NCI-H2107 treated with DMSO at 0.1 percent for 48 hours (cell line): ENCODE data around the gene CDC5L.
"Not testable (repeated sequence)": the region's sequence is repeated elsewhere in the genome, so short reads cannot be mapped to it uniquely, and the experiment has no call there.

Source experiments
- DNase-seq: peaks from one replicate; lab custom pipeline; 2025; ENCODE audit not compliant: unreplicated experiment; lab: John Stamatoyannopoulos, UW

CDC5L gene

GRCh38 chr6:44411141-44411540, 23.6 kb downstream of the CDC5L start:
- no peak for DNase-seq

DNA sequence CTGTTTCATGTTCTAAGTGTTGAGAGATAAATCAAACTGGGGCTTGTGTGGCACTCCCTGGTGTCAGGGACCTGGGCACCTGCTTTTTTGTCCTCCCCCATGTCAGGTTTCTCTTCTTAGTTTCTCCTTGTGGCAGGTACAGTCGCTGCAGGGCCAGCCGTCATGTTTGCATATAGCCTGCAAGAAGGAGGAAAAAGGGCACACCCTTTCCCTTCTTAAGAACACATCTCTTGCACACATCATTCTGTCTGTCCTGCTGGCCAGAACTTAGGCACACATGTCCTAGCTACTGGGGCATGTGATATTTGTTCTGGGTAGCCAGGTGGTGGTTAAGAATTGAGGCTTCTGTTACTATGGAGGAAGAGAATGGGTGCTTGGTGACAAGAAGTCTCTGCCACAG, 27.9 kb downstream of the CDC5L start:
- no peak for DNase-seq

- DNase-seq = no peak
These were observed 28.5 kb downstream of the CDC5L start for GRCh38 chr6:44415873-44416502.

DNA sequence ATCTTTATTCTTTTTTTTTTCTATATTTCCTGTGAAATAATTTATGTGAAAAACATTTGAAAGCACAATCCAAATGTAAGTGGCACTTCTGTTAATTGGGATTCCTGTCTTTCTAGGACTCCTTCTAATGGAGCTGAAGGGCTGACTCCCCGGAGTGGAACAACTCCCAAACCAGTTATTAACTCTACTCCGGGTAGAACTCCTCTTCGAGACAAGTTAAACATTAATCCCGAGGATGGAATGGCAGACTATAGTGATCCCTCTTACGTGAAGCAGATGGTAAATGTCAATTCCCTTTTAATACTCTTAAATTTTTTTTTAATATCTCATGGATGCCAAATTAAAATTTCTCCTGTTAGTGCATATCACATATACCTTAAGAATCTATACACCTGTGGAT, 35.0 kb downstream of the CDC5L start:
- DNase-seq = no peak

GRCh38 chr6:44423306-44423705, 35.8 kb downstream of the CDC5L start:
- DNase-seq = no peak

DNA sequence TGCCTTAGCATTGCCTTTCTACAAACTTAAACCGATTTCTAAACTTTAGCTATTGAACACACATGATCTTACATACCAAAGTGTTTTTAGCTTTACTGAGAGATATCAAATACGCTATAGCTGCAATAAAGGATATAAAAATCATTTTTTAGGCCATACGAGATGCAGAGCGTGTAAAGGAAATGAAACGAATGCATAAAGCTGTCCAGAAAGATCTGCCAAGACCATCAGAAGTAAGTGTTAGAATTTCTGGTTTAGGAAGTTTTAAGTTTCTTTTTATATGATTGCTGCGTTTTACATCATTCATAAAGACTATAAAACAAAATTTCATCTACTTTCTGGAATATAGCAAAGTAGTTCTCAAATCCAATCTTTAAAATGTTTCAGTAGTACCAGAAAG, 38.4 kb downstream of the CDC5L start:
- DNase-seq = no peak

GRCh38 chr6:44428682-44429081, 41.2 kb downstream of the CDC5L start:
- no peak for DNase-seq

GRCh38 chr6:44430326-44430725, 42.8 kb downstream of the CDC5L start:
- DNase-seq = no peak

DNA sequence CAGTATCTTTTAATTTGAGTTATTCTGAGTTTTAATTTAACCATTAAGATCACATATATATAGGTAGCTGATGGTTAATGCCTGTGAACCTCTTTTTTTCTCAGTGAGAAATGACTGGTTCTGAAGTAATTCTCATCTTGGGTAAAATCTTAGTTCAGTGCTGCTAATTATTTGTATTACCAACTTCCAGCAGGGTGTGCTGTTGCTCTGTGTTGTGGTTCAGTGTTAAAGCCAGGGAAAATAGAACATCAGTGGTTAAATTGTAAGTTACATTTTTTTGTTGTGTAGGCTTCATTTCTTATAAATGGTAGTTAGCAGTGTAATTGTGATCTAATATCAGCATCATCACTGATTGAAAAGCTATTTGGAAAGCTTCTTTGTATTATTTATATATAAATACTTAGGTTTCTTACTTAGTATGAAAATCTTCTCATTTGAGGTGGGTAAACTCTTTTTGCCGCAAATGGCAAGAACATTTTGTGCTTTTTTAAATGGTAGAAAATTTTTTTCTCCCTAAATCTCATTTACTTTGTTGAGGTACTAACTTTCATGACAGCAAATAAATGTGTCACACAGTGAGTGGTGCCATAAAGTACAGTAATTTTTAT, 43.7 kb downstream of the CDC5L start:
- DNase-seq = peak; percentile 23

DNA sequence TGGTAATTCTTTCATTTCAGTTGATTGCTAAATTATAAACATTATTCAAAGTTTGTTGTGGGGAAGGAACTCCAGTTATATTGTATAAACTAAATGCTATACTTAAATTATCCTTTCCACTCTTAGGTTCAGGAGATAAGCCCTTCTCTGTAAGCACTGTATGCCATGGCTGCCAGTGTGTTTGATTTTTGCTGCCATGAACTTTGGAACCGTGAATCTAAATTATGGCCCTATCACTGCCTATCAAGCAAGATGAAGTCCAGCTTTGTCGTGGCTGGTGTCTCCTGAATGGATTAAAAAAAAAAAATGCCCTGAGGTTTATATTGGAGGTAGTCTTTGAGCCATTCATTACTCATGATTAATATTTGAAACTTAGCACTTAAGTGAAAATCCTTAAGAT, 44.7 kb downstream of the CDC5L start:
- DNase-seq = no peak

GRCh38 chr6:44432726-44433125, 45.2 kb downstream of the CDC5L start:
- no peak for DNase-seq

DNA sequence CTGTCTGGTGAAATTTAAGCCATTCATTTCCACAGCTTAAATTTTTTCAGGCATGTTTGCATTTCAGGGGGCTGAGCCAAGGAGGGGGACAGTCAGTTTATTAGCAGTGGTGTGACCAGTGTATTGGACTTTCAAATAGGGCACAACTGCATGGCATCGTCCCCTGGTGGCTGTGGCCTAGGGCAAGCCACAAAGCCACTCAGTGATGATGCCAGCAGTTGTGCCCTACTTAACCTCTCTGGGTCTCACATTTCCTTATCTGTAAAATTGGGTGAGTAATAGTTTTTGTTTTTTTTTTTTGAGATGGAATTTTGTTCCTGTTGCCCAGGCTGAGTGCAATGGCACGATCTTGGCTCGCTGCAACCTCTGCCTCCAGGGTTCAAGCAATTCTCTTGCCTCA, 48.0 kb downstream of the CDC5L start:
- no peak for DNase-seq

DNA sequence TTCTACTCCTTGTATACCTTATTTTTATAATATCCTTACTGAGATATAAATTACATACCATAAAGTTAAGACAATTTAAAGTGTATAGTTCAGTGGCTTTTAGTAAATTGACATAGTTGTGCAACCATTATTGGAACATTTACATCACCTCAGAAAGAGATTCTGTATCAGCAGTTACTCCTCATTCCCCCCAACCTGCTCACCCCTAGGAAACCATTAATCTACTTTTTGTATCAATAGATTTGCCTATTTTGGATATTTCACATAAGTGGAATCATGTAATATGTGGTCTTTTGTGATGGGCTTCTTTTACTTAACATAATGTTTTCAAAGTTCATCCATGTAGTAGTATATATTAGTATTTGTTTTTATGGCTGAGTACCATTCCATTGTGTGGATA, 51.3 kb downstream of the CDC5L start:
- no peak for DNase-seq

DNA sequence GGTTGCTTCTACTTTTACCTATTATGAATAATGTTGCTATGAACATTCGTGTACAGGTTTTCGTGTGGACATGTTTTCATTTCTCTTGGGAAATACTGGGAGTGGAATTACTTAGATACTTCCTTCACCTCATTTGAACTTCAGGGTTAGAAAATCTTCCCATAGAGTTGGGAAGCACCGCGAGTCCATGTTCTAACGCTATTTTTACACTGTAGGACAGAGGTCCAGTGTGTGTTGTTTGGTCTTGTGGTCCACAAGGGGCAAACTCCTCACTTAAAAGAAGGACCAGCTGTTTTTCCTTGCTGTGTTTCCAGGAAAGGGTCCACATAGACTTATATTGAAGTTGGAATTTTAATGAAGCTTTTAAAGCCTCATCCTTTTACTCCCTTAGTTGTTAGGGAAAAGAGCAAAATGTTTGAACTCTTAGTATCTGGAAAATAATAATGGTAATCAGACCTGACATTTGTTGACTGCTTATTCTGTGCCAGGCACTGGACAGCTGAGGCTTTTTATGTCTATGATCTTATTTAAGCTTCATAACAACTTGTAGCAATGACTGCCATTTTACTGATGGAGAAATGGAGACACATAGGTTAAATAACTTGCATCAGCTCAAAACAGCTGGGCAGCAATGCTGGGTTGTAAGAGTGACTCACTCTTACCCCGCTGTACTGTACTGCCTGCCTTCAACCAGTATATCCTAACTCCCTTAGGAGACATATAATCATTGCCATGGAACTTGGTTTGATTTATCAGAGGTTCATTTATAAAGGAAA, 52.0 kb downstream of the CDC5L start:
- no peak for DNase-seq

DNA sequence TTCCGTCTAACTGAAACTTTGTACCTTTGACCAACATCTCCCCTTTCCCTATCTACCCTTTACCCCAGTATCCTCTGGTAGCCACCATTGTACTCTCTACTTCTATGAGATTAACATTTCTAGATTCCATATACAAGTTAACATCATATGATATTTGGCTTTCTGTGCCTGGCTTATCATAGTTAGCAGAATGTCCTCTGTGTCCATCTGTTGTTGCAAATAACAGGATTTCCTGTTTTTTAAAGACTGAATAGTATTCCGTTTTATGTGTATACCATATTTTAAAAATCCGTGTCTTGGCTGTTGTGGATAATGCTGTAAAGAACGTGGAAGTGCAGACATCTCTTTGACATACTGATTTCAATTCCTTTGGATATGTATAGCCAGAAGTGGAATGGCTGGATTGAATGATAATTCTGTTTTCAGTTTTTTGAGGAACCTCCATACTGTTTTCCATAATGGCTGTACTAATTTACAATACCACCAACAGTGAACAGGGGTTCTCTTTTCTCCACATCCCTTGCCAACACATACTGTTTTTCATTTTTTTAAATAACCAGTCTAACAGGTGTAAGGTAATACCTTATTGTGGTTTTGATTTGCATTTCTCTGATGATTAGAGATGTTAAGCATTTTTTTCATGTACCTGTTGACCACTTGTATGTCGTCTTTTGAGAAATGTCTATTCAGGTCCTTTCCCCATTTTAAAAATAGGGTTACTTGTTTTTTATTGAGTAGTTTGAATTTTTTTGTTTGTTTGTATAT, 53.8 kb downstream of the CDC5L start:
- DNase-seq = no peak

- no peak for DNase-seq
These were observed 54.7 kb downstream of the CDC5L start for GRCh38 chr6:44442236-44442635.

- no peak for DNase-seq
These were observed 55.4 kb downstream of the CDC5L start for GRCh38 chr6:44442833-44443444.

GRCh38 chr6:44444853-44445252, 57.3 kb downstream of the CDC5L start:
- no peak for DNase-seq

DNA sequence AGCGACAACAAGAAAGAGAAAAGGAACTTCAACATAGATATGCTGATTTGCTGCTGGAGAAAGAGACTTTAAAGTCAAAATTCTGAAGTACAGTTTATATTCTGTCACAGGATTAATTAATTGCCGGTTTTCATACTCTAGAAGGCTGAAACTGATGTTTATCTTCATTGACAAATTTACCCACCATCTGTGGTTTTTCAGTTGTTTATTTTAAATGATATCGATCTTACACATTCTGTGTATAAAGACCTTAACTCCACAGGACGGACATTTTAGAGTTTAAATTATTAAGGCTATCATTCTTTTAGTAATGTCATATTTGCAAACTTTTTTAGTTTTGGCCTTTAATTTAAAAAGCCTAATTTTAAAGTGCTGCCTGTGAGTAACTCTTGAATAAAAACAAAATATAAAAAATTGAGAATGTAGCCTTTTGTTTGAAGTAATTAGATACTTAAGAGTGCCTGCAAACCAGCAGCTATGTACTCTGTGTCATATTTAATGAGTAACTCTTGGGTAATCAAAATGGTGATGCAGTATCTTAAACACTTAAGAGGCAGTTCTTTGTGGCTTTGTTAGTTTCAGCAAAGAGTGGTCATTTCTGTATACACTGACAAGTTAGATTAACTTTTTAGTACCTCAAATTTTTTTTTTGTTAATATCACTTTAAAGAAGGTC, 59.3 kb downstream of the CDC5L start:
- no peak for DNase-seq

- not testable (repeated sequence) for DNase-seq
These were observed 61.7 kb downstream of the CDC5L start for GRCh38 chr6:44449181-44449580.
